Measurements from ENCODE around the gene AKR1C4. TPM values are rescaled to one million over a fixed set of nuclear protein-coding genes. Genes with fewer than 3 reads are reported as not detected.

Gene AKR1C4
- total and polyA plus RNA-seq, 2 of the 8 experiments (the other 6 are each of a cell fraction or from before 2014, with no cell fraction given) = not detected

- TF ChIP-seq CHD7 (IDR thresholded peaks at IDR 0.05; ENCODE audit: insufficient replicate concordance, low read length) = no peak
- no peak for TF ChIP-seq HDAC6 (IDR thresholded peaks at IDR 0.05; ENCODE audit: low read depth, low read length)
- TF ChIP-seq CHD2 (IDR thresholded peaks at IDR 0.05; ENCODE audit: low read length) = no peak
Measured at GRCh38 chr10:5233324-5233723, 36.7 kb downstream of the AKR1C4 start (continued).

Data from H1 (cell line).